DND-41 (cell line): Measurements from ENCODE around the gene TMEM132D.

Experiments used
- ATAC-seq: fragments of 200-7000 bp; cut with Tn5 transposase; 3 replicates; pipeline ENCODE4 v1.9.1; 2021; ENCODE audit warnings: low read depth; ENCODE audit not compliant: insufficient read depth
- DNase-seq: peaks from one replicate; pipeline ENCODE4 v3.0.0-alpha.2; 2020
- H2AFZ ChIP-seq: 2 replicates; pipeline ENCODE4 v1.6.0; 2012; ENCODE audit warnings: low read depth, low read length
- H3K27ac ChIP-seq: 2 replicates; pipeline ENCODE4 v1.5.1; 2012; ENCODE audit warnings: low read length, inconsistent platforms
- H3K27me3 ChIP-seq: fragments of 200-600 bp; sonication (generic); 2 replicates; pipeline ENCODE4 v1.6.0; 2012; ENCODE audit warnings: low read length, mild to moderate bottlenecking, inconsistent platforms; ENCODE audit not compliant: insufficient read depth, poor library complexity
- H3K36me3 ChIP-seq: 2 replicates; pipeline ENCODE4 v1.5.1; 2012; ENCODE audit warnings: low read length, inconsistent platforms; ENCODE audit not compliant: insufficient read depth
- H3K4me1 ChIP-seq: 2 replicates; pipeline ENCODE4 v1.5.1; 2012; ENCODE audit warnings: mild to moderate bottlenecking, low read length; ENCODE audit not compliant: insufficient read depth
- H3K4me2 ChIP-seq: 2 replicates; pipeline ENCODE4 v1.6.0; 2012; ENCODE audit warnings: mild to moderate bottlenecking, moderate library complexity, low read length, inconsistent platforms; ENCODE audit not compliant: insufficient read depth
- H3K4me3 ChIP-seq, 2 experiments: fragments of 200-600 bp in 1 of 2; shearing (Covaris generic) in 1 of 2; 2 replicates each; pipeline ENCODE4 v1.5.1; 2012 to 2016; ENCODE audit warnings: inconsistent platforms in 2 of 2, low read length in 2 of 2, mild to moderate bottlenecking in 2 of 2, low read depth in 1 of 2, moderate library complexity in 1 of 2
- H3K79me2 ChIP-seq: 2 replicates; pipeline ENCODE4 v1.6.0; 2012; ENCODE audit warnings: low read length, inconsistent platforms; ENCODE audit not compliant: insufficient read depth
- H3K9ac ChIP-seq: 2 replicates; pipeline ENCODE4 v1.6.0; 2012; ENCODE audit warnings: low read depth, mild to moderate bottlenecking, inconsistent platforms, low read length, moderate library complexity
- H3K9me3 ChIP-seq: 2 replicates; pipeline ENCODE4 v1.5.1; 2012; ENCODE audit warnings: low read length, moderate library complexity, mild to moderate bottlenecking, inconsistent platforms; ENCODE audit not compliant: insufficient read depth, severe bottlenecking
- H4K20me1 ChIP-seq: 2 replicates; pipeline ENCODE4 v1.6.0; 2012; ENCODE audit warnings: low read length; ENCODE audit not compliant: insufficient read depth
- EZH2 ChIP-seq: IDR thresholded peaks from 3 replicates; pipeline ENCODE4 v1.6.1; 2012; ENCODE audit warnings: borderline replicate concordance, low read depth, mild to moderate bottlenecking, moderate library complexity, low read length, inconsistent platforms; ENCODE audit not compliant: severe bottlenecking
- TF ChIP-seq, protein P1 (sequence below): IDR thresholded peaks from 2 replicates; pipeline ENCODE4 v1.5.1; 2012; ENCODE audit warnings: borderline replicate concordance, low read length, moderate library complexity, mild to moderate bottlenecking; ENCODE audit not compliant: poor library complexity, severe bottlenecking; ENCODE audit errors: extremely low read depth

Gene TMEM132D

DNA sequence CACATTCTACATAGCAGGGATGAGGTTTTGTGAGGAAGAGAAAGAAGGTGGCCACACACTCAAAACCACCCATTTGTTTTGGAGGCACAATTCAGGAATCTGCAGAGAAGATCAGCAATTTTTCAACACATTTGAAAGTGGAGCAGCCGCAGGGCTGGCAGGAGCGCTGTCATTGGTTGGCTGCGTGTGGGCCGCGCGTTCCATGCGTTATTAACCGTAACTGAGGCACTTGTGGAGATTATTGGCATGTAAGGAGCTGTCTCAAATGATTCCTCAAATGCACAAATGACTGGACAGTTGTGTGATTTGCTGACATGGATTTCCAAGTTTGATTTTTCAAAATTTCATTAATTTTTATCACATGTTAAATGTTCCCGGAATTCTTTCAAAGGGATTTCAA is 318.5 kb downstream of the TMEM132D start:
- no peak overlapping the region for H3K4me3 ChIP-seq
- DNase-seq: no peak
- H3K36me3 ChIP-seq: no peaks in the 10 kb centered on the region
- H3K4me1 ChIP-seq: no peaks in the 10 kb centered on the region
- H3K9ac ChIP-seq: no peak overlapping the region
- no peaks in the 10 kb centered on the region for H3K9me3 ChIP-seq
- ATAC-seq: no peak
- no peak overlapping the region for H2AFZ ChIP-seq
- no peak for TF ChIP-seq EZH2
- TF ChIP-seq, protein P1, sequence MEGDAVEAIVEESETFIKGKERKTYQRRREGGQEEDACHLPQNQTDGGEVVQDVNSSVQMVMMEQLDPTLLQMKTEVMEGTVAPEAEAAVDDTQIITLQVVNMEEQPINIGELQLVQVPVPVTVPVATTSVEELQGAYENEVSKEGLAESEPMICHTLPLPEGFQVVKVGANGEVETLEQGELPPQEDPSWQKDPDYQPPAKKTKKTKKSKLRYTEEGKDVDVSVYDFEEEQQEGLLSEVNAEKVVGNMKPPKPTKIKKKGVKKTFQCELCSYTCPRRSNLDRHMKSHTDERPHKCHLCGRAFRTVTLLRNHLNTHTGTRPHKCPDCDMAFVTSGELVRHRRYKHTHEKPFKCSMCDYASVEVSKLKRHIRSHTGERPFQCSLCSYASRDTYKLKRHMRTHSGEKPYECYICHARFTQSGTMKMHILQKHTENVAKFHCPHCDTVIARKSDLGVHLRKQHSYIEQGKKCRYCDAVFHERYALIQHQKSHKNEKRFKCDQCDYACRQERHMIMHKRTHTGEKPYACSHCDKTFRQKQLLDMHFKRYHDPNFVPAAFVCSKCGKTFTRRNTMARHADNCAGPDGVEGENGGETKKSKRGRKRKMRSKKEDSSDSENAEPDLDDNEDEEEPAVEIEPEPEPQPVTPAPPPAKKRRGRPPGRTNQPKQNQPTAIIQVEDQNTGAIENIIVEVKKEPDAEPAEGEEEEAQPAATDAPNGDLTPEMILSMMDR: no peak
- H3K27me3 ChIP-seq: no peaks in the 10 kb centered on the region
- H3K79me2 ChIP-seq: no peaks in the 10 kb centered on the region
- no peaks in the 10 kb centered on the region for H4K20me1 ChIP-seq
- H3K27ac ChIP-seq: no peak overlapping the region
- no peak overlapping the region for H3K4me2 ChIP-seq

DNA sequence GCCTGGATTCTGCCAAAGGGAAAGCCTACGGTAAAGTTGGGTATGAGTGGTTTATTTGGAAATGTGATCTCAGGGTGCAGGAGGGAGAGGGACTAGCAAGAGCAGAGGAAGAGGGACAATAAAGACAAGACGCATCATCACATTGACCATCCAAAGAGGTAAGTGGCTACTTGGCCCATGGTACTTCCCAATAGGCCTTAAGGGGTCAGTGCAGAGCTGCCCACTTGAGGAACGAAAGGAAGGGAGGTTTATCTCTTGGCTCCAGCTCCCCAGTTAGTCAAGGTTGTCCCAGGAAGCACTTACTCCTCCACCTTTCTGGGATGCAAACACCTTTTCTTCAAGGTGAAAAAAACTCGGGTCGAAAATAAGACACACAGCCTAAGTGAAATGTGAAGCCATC is 323.9 kb downstream of the TMEM132D start:
- Histone ChIP-seq H4K20me1 (no peaks in the 10 kb centered on the region), H2AFZ (no peak overlapping the region), H3K4me1 (no peaks in the 10 kb centered on the region), H3K9me3 (no peaks in the 10 kb centered on the region), H3K9ac (no peak overlapping the region), H3K4me3 (no peak overlapping the region), H3K27me3 (no peaks in the 10 kb centered on the region), H3K4me2 (no peak overlapping the region), H3K27ac (no peak overlapping the region), H3K36me3 (no peaks in the 10 kb centered on the region), H3K79me2 (no peaks in the 10 kb centered on the region)
- ATAC-seq (no peak), DNase-seq (no peak)
- TF ChIP-seq, protein P1: no peak

GRCh38 chr12:129571901-129572494 is 331.8 kb downstream of the TMEM132D start:
- no peak overlapping the region for H3K4me2 ChIP-seq
- no peaks in the 10 kb centered on the region for H3K79me2 ChIP-seq
- DNase-seq (no peak), ATAC-seq (no peak)
- TF ChIP-seq, protein P1: no peak
- TF ChIP-seq EZH2: no peak
- H3K27me3 ChIP-seq: no peaks in the 10 kb centered on the region
- no peaks in the 10 kb centered on the region for H3K9me3 ChIP-seq
- no peak overlapping the region for H3K9ac ChIP-seq
- peaks cover 32% of the 10 kb centered on the region for H3K4me1 ChIP-seq
- no peak overlapping the region for H3K27ac ChIP-seq
- no peak overlapping the region for H3K4me3 ChIP-seq
- H3K36me3 ChIP-seq: no peaks in the 10 kb centered on the region
- H2AFZ ChIP-seq: no peak overlapping the region
- no peaks in the 10 kb centered on the region for H4K20me1 ChIP-seq
